GM21723 (cell line): ENCODE data around the gene IL33.

Source experiments
- ATAC-seq: cut with Tn5 transposase; IDR thresholded peaks from one replicate; pipeline ENCODE4 v1.9.1; 2021; ENCODE audit warnings: mild to moderate bottlenecking, moderate library complexity; ENCODE audit not compliant: unreplicated experiment

Gene IL33

GRCh38 chr9:6277417-6277816 lies 61.8 kb downstream of the IL33 start:
- no peak for ATAC-seq

GRCh38 chr9:6301858-6302257 lies 86.3 kb downstream of the IL33 start:
- ATAC-seq: no peak

DNA sequence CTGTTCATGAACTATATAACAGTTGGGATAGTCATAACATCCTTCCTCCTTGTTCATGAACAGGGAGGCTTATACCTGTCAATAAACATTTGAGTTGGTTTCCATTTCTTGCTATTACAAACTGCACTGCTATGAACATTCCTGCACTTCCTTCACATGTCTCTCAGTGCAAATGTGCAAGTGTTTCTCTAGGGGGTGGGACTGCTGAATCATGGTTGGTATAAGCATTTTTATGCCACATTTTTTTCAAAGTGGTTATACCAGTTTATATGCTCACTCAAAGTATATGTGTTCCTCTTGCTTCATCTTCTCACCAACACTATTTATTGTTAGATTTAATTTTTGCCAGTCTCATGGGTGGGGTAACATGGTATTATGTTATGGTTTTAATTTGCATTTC lies 86.8 kb downstream of the IL33 start:
- no peak for ATAC-seq

GRCh38 chr9:6304232-6304631 lies 88.6 kb downstream of the IL33 start:
- no peak for ATAC-seq

GRCh38 chr9:6305954-6306563 lies 90.5 kb downstream of the IL33 start:
- no peak for ATAC-seq
